Stimulated activated CD4-positive, alpha-beta T cell treated with anti-CD3 and anti-CD28 coated beads, Interleukin-15, amount 100 ng/mL, for 1 hour (primary cell): ENCODE results near the gene FHOD3.

Source experiments
- DNase-seq, 2 donors: peaks; one replicate each; pipeline ENCODE4 v3.0.0-alpha.2; 2020; ENCODE audit warnings: low read depth in 1 of 2, low spot score in 1 of 2

Gene FHOD3

DNA sequence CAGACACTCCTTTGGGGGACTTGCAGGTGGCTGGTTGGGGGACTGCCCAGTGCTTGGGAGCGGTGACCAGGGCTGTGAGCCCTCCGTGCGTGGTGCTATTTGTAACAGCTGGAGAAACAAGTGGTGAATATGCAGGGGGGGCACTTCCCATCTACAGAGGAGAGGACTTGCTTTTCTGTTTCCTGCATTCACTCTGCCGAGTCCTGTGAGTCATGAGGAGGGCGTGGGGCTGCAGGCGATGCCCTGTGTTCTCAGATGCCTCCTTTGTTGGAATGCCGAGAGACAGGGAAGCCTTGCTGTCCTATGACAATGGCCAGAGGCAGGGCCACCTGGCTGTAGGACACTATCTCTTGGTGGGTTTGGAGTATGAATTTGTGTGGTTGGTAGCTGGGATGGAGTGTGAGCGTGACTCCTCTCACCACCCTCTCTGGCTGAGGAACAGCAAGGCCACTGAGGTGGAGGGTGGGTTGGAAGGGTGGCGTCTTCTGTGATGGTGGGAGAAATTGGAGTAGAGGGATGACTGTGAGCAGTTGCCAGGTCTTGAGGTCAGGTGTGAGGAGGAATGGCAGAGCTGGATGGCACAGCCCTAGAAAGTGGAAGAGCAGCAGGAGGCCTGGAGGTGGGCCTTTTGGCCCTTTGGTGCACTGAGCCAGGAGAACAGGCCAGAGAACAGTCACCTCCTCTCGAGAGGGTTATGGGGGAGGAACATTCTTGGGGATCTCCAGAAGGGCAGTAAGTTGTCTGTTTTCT lies 24.3 kb downstream of the FHOD3 start:
- no peak for DNase-seq

DNA sequence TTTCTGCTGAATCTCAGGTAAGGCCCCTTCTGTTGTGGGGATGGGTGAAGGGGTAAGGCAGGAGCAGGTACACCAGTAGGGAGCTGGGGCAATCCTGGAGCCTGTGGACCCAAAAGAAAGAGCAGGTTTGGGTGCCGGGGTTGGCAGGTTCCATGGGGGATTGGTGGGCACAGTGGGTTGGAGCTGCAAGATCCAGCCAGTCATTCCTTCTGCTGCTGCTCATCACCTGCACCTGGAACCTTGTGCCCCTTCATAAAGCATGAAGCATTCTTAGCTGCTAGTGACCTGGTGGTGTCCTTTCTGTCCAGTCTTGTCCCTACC lies 24.9 kb downstream of the FHOD3 start:
- DNase-seq, result no peak

GRCh38 chr18:36322734-36323133 lies 25.2 kb downstream of the FHOD3 start:
- DNase-seq, result no peak

DNA sequence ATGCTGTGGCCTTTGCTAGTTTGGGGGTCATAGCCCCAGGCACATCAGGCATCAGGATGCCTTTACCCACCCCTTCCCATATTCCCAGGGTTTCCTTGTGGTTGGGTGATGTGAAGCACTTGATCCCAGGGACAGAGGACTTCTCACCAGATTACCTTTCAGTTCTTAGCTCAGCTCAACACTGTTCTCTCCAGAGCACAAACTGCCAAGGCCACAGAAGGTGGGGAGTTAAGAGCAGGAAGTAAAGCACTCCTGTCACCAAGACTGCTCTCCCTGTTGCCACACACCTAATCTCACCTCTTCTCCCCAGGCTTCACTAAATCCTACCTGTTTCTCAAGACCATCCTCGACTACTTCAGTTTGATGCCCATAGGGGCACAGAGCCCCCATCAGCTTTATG lies 25.9 kb downstream of the FHOD3 start:
- DNase-seq, result no peak

- no peak for DNase-seq
These were observed 28.3 kb downstream of the FHOD3 start for GRCh38 chr18:36325846-36326245.

DNA sequence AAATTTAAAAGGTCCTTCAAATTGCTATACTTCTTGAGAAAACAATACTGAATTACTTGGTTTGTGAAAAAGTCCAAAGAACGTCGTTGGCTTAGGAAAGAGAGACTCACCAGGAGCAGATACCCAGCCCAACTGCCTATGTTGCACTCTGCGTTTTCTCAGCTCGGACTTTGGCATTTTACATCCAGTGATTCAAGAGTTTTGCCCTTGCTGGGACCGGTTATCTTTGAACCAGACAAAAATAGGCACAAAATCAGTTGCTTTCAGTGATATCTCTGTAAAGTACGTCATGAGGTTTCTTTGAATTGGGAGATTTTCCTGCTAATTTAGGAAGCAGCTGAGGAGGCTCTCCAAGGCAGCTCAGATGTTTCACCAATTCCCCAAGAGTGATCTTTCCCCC lies 29.3 kb downstream of the FHOD3 start:
- no peak for DNase-seq

- no peak for DNase-seq
These were observed 30.1 kb downstream of the FHOD3 start for GRCh38 chr18:36327352-36328316.

DNA sequence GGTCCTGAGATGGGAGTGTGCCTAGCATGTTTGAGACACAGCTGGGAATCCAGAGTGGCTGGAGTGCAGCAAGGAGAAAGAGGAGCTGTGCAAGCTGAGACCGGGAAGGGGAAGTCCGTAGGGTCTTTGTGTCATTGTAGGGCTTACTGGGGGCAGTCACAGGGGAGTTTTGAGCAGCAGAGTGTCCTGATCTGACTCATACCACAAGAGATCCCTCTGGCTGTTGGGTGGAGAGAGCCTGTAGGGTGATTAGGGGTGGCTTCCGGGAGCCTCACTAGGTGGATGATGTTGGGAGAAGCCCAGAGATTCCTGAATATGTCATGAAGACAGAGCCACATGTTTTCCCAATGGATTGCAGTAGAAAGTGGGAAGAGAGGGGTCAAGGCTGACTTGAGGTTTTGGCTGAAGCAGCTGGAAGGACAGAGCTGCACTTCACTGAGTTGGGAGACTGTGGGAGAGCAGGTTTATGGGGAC lies 30.9 kb downstream of the FHOD3 start:
- no peak for DNase-seq

GRCh38 chr18:36328916-36329315 lies 31.4 kb downstream of the FHOD3 start:
- DNase-seq, result no peak

GRCh38 chr18:36329684-36330434 lies 32.3 kb downstream of the FHOD3 start:
- DNase-seq, result no peak

GRCh38 chr18:36330435-36331052 lies 33.0 kb downstream of the FHOD3 start:
- no peak for DNase-seq

GRCh38 chr18:36331521-36331971 lies 34.0 kb downstream of the FHOD3 start:
- DNase-seq, result no peak

GRCh38 chr18:36333414-36333813 lies 35.9 kb downstream of the FHOD3 start:
- DNase-seq, result no peak

DNA sequence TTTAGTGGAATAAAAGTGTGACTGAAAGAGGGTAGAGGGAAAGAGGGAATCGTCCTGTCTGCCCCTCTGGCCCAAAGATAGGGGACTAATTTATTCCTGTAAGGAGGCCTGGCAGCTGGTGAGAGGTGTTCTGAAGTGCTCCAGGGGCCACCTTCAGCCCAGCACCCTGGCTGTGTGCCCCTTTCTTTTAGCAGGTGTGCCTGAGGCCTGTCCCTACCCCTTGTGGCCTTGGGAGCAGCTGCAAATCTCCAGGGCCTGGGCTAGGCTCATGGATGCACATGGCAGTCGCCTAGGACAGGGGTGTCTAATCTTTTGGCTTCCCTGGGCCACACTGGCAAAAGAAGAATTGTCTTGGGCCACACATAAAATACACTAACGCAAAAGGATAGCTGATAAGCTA lies 37.3 kb downstream of the FHOD3 start:
- no peak for DNase-seq

DNA sequence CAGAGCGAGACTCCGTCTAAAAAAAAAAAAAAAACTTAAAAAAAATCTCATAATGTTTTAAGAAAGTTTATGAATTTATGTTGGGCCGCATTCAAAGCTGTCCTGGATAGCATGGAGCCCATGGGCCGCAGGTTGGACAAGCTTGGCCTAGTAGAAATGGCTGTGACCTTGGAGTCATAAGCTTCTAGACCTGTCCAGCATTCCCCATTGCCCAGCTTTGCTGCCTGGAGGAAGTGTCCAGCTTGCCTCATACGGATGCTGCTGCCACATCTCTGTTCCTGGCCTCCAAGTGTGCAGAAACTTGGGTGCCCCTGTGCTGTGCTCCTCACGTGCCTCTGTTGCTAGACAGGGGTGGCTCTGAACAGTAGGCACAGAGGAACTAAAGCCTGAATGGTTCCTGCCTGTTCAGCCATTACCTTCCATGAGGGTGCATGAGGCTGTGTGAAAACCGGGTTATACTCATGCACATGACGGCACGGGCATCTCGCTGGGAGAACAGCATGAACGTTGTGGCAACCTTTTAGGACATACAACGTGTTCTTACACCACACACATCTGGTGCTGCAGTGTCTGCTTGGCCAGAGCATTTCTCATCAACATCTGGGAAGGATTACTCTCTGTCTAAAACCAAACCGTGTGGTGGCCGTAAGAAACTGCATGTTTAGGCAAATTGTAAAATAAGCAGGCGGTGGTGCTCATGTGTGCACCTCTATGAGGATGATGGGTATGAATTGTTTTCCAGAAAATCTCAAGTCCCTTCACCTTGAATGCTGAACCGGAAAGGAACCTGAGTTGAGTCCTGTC lies 38.2 kb downstream of the FHOD3 start:
- no peak for DNase-seq

DNA sequence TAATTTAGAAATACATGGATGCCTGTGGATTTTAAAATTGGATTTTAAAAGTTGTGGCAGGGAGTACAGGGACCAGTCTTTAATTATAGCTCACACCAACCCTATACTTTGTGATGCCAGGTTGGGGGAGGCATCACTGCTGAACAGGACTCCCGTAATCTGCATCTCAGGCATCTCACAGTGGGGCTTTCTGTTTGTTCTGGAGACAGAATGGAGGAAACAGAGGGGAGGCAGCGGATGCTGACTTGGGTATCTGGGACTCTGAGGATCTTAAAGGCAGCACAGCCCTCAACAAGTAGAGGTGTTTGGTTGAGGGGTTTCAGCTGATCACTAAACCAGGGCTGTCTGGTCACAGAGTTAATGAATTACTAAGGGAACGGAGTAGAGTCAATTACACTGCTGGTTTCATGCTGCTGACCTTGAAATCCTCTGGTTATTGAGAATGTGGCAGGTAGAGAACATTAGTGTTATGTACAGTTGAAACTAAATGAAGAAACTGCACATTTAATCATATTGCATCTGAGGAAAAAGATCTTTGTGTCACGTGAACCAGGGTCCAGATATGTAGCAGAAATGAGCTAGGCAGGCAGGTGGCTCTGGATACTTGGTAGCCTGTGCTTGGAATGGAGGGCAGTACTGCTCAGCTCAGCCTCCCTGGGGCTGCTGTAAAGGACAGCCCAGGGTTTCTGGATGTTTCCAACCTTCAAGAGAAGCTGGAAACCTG lies 40.3 kb downstream of the FHOD3 start:
- no peak for DNase-seq

- no peak for DNase-seq
These were observed 41.0 kb downstream of the FHOD3 start for GRCh38 chr18:36338403-36338933.

- no peak for DNase-seq
These were observed 42.7 kb downstream of the FHOD3 start for GRCh38 chr18:36340246-36340645.

DNA sequence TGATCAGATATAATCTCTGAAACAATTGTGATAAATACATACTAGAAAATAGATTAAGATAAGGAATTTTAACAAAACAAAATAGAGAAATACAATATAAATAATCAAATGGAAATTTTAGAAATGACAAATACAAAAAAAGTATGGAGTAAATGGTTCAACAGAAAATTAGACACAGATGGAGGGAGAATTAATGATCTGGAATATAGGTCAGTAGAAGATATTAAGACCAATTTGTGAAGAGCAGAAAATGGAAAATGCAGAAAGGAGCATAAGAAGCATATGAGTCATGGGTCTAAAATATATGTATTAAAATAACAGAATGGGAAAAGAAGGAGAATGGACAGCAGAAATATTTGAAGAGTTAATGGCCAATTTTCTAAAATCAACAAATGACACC lies 44.4 kb downstream of the FHOD3 start:
- DNase-seq, result no peak
